ENCODE measurements around the gene FAM107A. TPM values are rescaled to one million over a fixed set of nuclear protein-coding genes. Genes with fewer than 3 reads are reported as not detected.
A peak's percentile ranks its signal among the peaks of the same experiment; 100 is the strongest.

Gene FAM107A
- total and polyA plus RNA-seq, 2 of the 13 experiments (the other 11 are each of a cell fraction or from before 2014, with no cell fraction given) = not detected

- TF ChIP-seq ZNF687 (CRISPR knock-in tag; IDR thresholded peaks at IDR 0.05) (peak; percentile 73), BCL3 (CRISPR knock-in tag; IDR thresholded peaks at IDR 0.05) (no peak), ZNF280D (CRISPR knock-in tag; IDR thresholded peaks at IDR 0.05) (no peak), HDAC1 (CRISPR knock-in tag; IDR thresholded peaks at IDR 0.05) (peak; percentile 4; the same call in 1 of the 2 replicates), HOXA3 (CRISPR knock-in tag; IDR thresholded peaks at IDR 0.05) (peak; percentile 46), TARDBP (CRISPR knock-in tag; IDR thresholded peaks at IDR 0.05) (no peak), TERF1 (CRISPR knock-in tag; IDR thresholded peaks at IDR 0.05) (no peak), ATRX (CRISPR knock-in tag; IDR thresholded peaks at IDR 0.05; ENCODE audit: borderline replicate concordance) (no peak), ZNF749 (CRISPR knock-in tag; IDR thresholded peaks at IDR 0.05; ENCODE audit: borderline replicate concordance) (no peak), ZNF839 (CRISPR knock-in tag; IDR thresholded peaks at IDR 0.05; ENCODE audit: borderline replicate concordance) (no peak), MED1 (CRISPR knock-in tag; IDR thresholded peaks at IDR 0.05) (no peak), ZNF609 (CRISPR knock-in tag; IDR thresholded peaks at IDR 0.05; ENCODE audit: borderline replicate concordance) (no peak), PHF8 (CRISPR knock-in tag; IDR thresholded peaks at IDR 0.05) (no peak)
Observed at GRCh38 chr3:58521917-58522631, 55.1 kb downstream of the FAM107A start (continued).

Measured in HepG2 (cell line).